ENCODE measurements around the gene TACC2. TPM values are rescaled to one million over a fixed set of nuclear protein-coding genes. Genes with fewer than 3 reads are reported as not detected.

Gene TACC2
- total RNA-seq, 1 donor from 2014 or later: 22.0 TPM

DNA sequence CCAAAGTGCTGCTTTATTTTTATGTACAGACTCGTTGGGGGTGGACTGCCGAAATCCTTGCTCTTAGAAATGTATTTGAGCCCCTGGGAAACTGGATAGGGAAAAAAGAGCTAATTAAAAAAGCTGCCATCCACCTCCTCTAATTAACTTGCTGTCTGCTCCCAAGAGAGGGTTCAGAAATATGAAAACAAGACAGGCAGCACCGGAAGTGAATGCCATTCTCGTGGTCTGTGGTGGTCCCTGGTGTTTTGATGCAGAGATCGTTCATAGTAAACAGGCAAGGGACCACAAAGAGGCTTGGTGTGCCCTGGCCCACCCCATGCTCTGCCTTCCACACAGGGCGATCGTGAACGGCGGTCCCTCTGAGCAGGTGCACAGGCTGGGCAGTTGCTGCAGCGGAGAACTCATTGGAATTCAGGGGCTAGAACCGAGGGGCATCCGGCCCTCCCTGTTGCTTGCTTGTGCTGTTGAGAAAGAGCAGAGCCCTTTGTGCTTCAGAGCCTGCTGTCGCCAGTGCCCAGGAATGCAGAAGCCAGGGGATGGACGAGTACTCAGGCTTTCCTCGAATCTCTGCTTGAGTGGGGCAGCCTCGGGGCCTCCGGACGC lies 203.1 kb downstream of the TACC2 start:
- Histone ChIP-seq H3K9me3 (ENCODE audit: insufficient read depth, low read depth, low read length) (no peaks in the 10 kb centered on the region), H3K4me1 (ENCODE audit: insufficient read depth, low read length) (no peaks in the 10 kb centered on the region), H3K4me2 (ENCODE audit: low read length) (no peak overlapping the region), H3K27me3 (ENCODE audit: insufficient read depth, low read length) (no peaks in the 10 kb centered on the region), H3K36me3 (ENCODE audit: insufficient read depth, low read length) (no peaks in the 10 kb centered on the region), H2AFZ (ENCODE audit: low read depth, low read length) (no peak overlapping the region), H3K27ac (ENCODE audit: low read depth, low read length) (no peak overlapping the region), H3K4me3 (ENCODE audit: insufficient read depth, low read depth, low read length) (no peak overlapping the region), H3K79me2 (ENCODE audit: insufficient read depth, low read length) (peaks cover 49% of the 10 kb centered on the region), H3K9ac (ENCODE audit: low read length) (no peak overlapping the region), H4K20me1 (ENCODE audit: insufficient read depth, low read length) (peaks cover 60% of the 10 kb centered on the region)
- H3K27me3 Mint-ChIP-seq (ENCODE audit: low read depth, unreplicated experiment): no peaks in the 10 kb centered on the region
- no peaks in the 10 kb centered on the region for H3K9me3 Mint-ChIP-seq (ENCODE audit: unreplicated experiment)
- no peak overlapping the region for H3K4me3 Mint-ChIP-seq (ENCODE audit: unreplicated experiment)
- peaks cover 9% of the 10 kb centered on the region for H3K4me1 Mint-ChIP-seq (ENCODE audit: low read depth, unreplicated experiment)
- FAIRE-seq (no peak), DNase-seq (ENCODE audit: low read depth) (no peak)
- no peak for TF ChIP-seq EZH2 (IDR thresholded peaks at IDR 0.05; ENCODE audit: insufficient read depth, low read length)
- TF ChIP-seq, protein P1, sequence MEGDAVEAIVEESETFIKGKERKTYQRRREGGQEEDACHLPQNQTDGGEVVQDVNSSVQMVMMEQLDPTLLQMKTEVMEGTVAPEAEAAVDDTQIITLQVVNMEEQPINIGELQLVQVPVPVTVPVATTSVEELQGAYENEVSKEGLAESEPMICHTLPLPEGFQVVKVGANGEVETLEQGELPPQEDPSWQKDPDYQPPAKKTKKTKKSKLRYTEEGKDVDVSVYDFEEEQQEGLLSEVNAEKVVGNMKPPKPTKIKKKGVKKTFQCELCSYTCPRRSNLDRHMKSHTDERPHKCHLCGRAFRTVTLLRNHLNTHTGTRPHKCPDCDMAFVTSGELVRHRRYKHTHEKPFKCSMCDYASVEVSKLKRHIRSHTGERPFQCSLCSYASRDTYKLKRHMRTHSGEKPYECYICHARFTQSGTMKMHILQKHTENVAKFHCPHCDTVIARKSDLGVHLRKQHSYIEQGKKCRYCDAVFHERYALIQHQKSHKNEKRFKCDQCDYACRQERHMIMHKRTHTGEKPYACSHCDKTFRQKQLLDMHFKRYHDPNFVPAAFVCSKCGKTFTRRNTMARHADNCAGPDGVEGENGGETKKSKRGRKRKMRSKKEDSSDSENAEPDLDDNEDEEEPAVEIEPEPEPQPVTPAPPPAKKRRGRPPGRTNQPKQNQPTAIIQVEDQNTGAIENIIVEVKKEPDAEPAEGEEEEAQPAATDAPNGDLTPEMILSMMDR (IDR thresholded peaks at IDR 0.05; ENCODE audit: insufficient read depth, low read depth, low read length): no peak
- H3K27ac Mint-ChIP-seq (ENCODE audit: unreplicated experiment): no peak overlapping the region
- H3K36me3 Mint-ChIP-seq (ENCODE audit: low read depth, unreplicated experiment): peaks cover 7% of the 10 kb centered on the region

DNA sequence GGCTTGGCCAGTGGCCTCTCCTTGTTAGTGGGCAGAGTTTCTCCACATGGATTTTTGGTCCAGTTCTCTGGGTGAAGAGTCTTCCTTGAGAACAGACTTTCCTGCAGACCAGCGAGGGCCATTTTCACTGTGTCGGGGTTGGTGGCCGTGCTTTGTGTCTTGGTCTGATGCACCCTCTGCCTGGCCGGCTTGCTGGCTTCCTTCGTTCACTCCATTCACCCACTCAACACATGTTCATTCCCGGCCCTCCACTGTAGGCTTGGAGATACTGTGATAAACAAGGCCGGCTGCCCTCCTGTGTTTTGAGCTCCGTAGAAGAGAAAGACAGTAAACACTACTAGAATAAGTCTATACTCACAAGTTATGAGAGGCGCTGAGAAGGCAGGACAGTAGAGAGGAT lies 205.3 kb downstream of the TACC2 start:
- TF ChIP-seq, protein P1 (IDR thresholded peaks at IDR 0.05; ENCODE audit: insufficient read depth, low read depth, low read length): no peak
- TF ChIP-seq EZH2 (IDR thresholded peaks at IDR 0.05; ENCODE audit: insufficient read depth, low read length): no peak
- Histone ChIP-seq H3K4me3 (ENCODE audit: insufficient read depth, low read depth, low read length) (no peak overlapping the region), H3K9ac (ENCODE audit: low read length) (no peak overlapping the region), H3K4me2 (ENCODE audit: low read length) (no peak overlapping the region), H3K27me3 (ENCODE audit: insufficient read depth, low read length) (no peaks in the 10 kb centered on the region), H3K4me1 (ENCODE audit: insufficient read depth, low read length) (no peaks in the 10 kb centered on the region), H4K20me1 (ENCODE audit: insufficient read depth, low read length) (peaks cover 49% of the 10 kb centered on the region), H3K9me3 (ENCODE audit: insufficient read depth, low read depth, low read length) (no peaks in the 10 kb centered on the region), H3K36me3 (ENCODE audit: insufficient read depth, low read length) (no peaks in the 10 kb centered on the region), H3K27ac (ENCODE audit: low read depth, low read length) (no peak overlapping the region), H3K79me2 (ENCODE audit: insufficient read depth, low read length) (peaks cover 36% of the 10 kb centered on the region), H2AFZ (ENCODE audit: low read depth, low read length) (no peak overlapping the region)
- H3K9me3 Mint-ChIP-seq (ENCODE audit: unreplicated experiment): no peaks in the 10 kb centered on the region
- H3K27me3 Mint-ChIP-seq (ENCODE audit: low read depth, unreplicated experiment): no peaks in the 10 kb centered on the region
- DNase-seq (ENCODE audit: low read depth) (no peak), FAIRE-seq (no peak)
- H3K4me1 Mint-ChIP-seq (ENCODE audit: low read depth, unreplicated experiment): peaks cover 9% of the 10 kb centered on the region
- peaks cover 7% of the 10 kb centered on the region for H3K36me3 Mint-ChIP-seq (ENCODE audit: low read depth, unreplicated experiment)
- no peak overlapping the region for H3K4me3 Mint-ChIP-seq (ENCODE audit: unreplicated experiment)
- H3K27ac Mint-ChIP-seq (ENCODE audit: unreplicated experiment): no peak overlapping the region

DNA sequence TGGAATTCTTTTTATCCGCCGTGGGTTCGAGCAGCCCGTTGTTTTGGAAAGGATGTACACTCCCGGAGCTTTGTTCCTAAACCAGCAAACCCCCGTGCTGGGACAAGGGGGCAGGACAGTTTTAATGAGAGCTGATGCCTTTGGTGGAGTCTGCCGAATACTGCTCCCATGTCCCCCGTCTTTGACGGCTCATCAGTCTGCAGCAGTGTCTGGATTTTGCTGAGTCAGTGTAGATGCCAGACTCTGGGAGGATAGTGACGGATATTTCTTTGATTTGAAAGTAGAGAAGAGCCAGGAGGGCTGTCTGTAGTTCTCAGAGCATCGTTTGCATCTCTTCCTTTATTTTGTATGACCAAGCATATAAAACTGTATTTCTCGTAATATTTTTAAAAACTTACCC lies 207.3 kb downstream of the TACC2 start:
- no peak for FAIRE-seq
- TF ChIP-seq, protein P1 (IDR thresholded peaks at IDR 0.05; ENCODE audit: insufficient read depth, low read depth, low read length): no peak
- TF ChIP-seq EZH2 (IDR thresholded peaks at IDR 0.05; ENCODE audit: insufficient read depth, low read length): no peak
- H3K27ac Mint-ChIP-seq (ENCODE audit: unreplicated experiment): peak overlapping the region; percentile 92

More for the DNA sequence above, 207.3 kb downstream of the TACC2 start:
- Histone ChIP-seq H3K4me2 (ENCODE audit: low read length) (no peak overlapping the region), H4K20me1 (ENCODE audit: insufficient read depth, low read length) (peaks cover 33% of the 10 kb centered on the region), H2AFZ (ENCODE audit: low read depth, low read length) (no peak overlapping the region), H3K79me2 (ENCODE audit: insufficient read depth, low read length) (peaks cover 18% of the 10 kb centered on the region), H3K9ac (ENCODE audit: low read length) (no peak overlapping the region), H3K4me3 (ENCODE audit: insufficient read depth, low read depth, low read length) (no peak overlapping the region), H3K36me3 (ENCODE audit: insufficient read depth, low read length) (no peaks in the 10 kb centered on the region), H3K27me3 (ENCODE audit: insufficient read depth, low read length) (no peaks in the 10 kb centered on the region), H3K4me1 (ENCODE audit: insufficient read depth, low read length) (no peaks in the 10 kb centered on the region), H3K9me3 (ENCODE audit: insufficient read depth, low read depth, low read length) (no peaks in the 10 kb centered on the region), H3K27ac (ENCODE audit: low read depth, low read length) (no peak overlapping the region)
- Mint-ChIP-seq H3K4me3 (ENCODE audit: unreplicated experiment) (no peak overlapping the region), H3K4me1 (ENCODE audit: low read depth, unreplicated experiment) (peaks cover 9% of the 10 kb centered on the region), H3K36me3 (ENCODE audit: low read depth, unreplicated experiment) (peaks cover 7% of the 10 kb centered on the region), H3K27me3 (ENCODE audit: low read depth, unreplicated experiment) (no peaks in the 10 kb centered on the region), H3K9me3 (ENCODE audit: unreplicated experiment) (no peaks in the 10 kb centered on the region)
- DNase-seq (ENCODE audit: low read depth): no peak

Measured in astrocyte (in vitro differentiated cells and primary cell).